NCI-H82 treated with DMSO at 0.1 percent for 48 hours (cell line): ENCODE results near the gene KLF13.

Source experiments
- DNase-seq: peaks from one replicate; lab custom pipeline; 2025; ENCODE audit not compliant: unreplicated experiment; lab: John Stamatoyannopoulos, UW

KLF13 gene

GRCh38 chr15:31331389-31331788 lies 4.8 kb downstream of the KLF13 start:
- DNase-seq, result no peak

GRCh38 chr15:31332020-31332680 lies 5.5 kb downstream of the KLF13 start:
- DNase-seq, result no peak

GRCh38 chr15:31332681-31333071 lies 6.0 kb downstream of the KLF13 start:
- no peak for DNase-seq

GRCh38 chr15:31333119-31333518 lies 6.5 kb downstream of the KLF13 start:
- no peak for DNase-seq

- DNase-seq, result no peak
Measured at GRCh38 chr15:31333820-31334219, 7.2 kb downstream of the KLF13 start.

- no peak for DNase-seq
Measured at GRCh38 chr15:31335989-31336592, 9.5 kb downstream of the KLF13 start.

GRCh38 chr15:31336593-31337295 lies 10.1 kb downstream of the KLF13 start:
- no peak for DNase-seq

GRCh38 chr15:31337352-31338031 lies 10.9 kb downstream of the KLF13 start:
- no peak for DNase-seq

GRCh38 chr15:31338318-31338878 lies 11.8 kb downstream of the KLF13 start:
- no peak for DNase-seq

- DNase-seq, result no peak
Measured at GRCh38 chr15:31338879-31339557, 12.4 kb downstream of the KLF13 start.

GRCh38 chr15:31339558-31339895 lies 12.9 kb downstream of the KLF13 start:
- no peak for DNase-seq

- no peak for DNase-seq
Measured at GRCh38 chr15:31340047-31340446, 13.4 kb downstream of the KLF13 start.

- DNase-seq, result no peak
Measured at GRCh38 chr15:31340592-31340991, 14.0 kb downstream of the KLF13 start.

- no peak for DNase-seq
Measured at GRCh38 chr15:31341071-31341470, 14.4 kb downstream of the KLF13 start.

- no peak for DNase-seq
Measured at GRCh38 chr15:31341496-31342195, 15.0 kb downstream of the KLF13 start.

- DNase-seq, result no peak
Measured at GRCh38 chr15:31342381-31342780, 15.7 kb downstream of the KLF13 start.

- no peak for DNase-seq
Measured at GRCh38 chr15:31342781-31343626, 16.4 kb downstream of the KLF13 start.

GRCh38 chr15:31343831-31344230 lies 17.2 kb downstream of the KLF13 start:
- DNase-seq, result no peak

GRCh38 chr15:31344266-31344665 lies 17.6 kb downstream of the KLF13 start:
- DNase-seq, result no peak
